Lower leg skin (tissue), 4 donors: ENCODE measurements around the gene IRAK1. TPM values are rescaled to one million over a fixed set of nuclear protein-coding genes. Genes with fewer than 3 reads are reported as not detected.

Experiments
- DNase-seq, 2 donors: peaks; one replicate each; pipeline ENCODE4 v3.0.0-alpha.2; 2019; ENCODE audit warnings: low spot score in 2 of 2
- H3K4me3 ChIP-seq: fragments of 200-600 bp; sonication (generic); 2 replicates; pipeline ENCODE4 v1.5.1; 2017; ENCODE audit warnings: mild to moderate bottlenecking, low read depth; ENCODE audit not compliant: poor library complexity, severe bottlenecking
- POLR2A ChIP-seq, 2 donors: fragments of 450-650 bp; IDR thresholded peaks; one replicate each; pipeline ENCODE4 v1.6.1; 2016 to 2017; ENCODE audit warnings: antibody characterized with exemption in 2 of 2, mild to moderate bottlenecking in 1 of 2, moderate library complexity in 1 of 2
- WGBS, 2 donors: methylation state at CpG; one replicate each; pipeline ENCODE4 v1.1.5; 2018; 5-methylcytosine and 5-hydroxymethylcytosine counted together
- intact Hi-C: fragments of 100-400 bp; cut with DNase I; formaldehyde crosslinking; loops from one replicate; pipeline ENCODE4 v1.15.0; 2023; ENCODE audit warnings: low total_unique reads
- total RNA-seq, 4 donors: library from RNA; depleted of rRNA; stranded (reverse); fragments of >200 nt; gene quantifications; one replicate each; pipeline ENCODE4 v1.1.0, GENCODE V29; 2016
- TF ChIP-seq, protein P1 (sequence below), 3 donors: fragments of 450-650 bp; IDR thresholded peaks; one replicate each; pipeline ENCODE4 v1.5.1; 2016; ENCODE audit warnings: antibody characterized with exemption in 3 of 3, mild to moderate bottlenecking in 3 of 3, moderate library complexity in 2 of 3

The IRAK1 gene
- total RNA-seq, 4 donors from 2014 or later: 57.5 to 67.4 (median 60.6) TPM

DNA sequence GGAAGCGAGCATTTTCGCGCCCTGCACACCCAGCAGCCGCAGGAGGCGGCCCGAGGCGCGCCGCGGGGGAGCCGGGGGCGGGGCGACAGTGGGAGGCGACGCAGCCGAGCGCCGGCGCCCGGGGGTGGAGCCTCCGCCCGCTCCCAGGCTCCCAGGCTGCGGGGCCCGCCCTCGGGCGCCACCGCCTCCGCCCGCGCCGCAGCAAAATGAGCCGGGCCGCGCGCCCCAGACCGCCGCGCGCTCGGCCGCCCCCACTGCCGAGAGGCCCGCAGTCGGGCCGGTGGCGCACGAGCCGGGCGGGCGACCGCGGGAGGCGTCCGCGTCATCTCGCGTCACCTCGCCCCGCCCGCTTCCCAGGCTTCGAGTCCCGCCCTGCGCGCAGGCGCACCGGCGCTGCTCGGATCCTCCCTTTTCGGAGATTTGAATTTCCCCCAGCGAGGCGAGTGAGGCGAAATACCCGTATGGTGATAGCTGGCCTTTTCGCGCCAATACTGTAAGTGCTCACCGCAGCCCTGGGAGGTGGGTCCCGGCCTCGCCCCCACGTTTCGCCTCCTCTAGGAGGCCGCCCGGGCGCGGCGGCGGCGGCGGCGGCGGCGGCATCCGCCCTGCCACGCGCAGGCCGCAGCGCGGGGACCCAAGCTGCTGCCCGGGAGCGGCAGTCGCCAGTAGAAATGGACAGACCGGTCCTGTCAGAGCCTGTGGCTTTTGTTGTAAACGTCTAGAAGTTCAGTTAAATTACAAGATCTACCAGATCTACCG, 47.2 kb downstream of the IRAK1 start, which contains the start of gene TMEM187:
Gene TMEM187 (plus strand): TSS at position 387 of the 759 bp plus-strand sequence. CDS start 9,309 bp downstream, outside the sequence.
- TF ChIP-seq POLR2A (IDR thresholded peaks at IDR 0.05): no peak
- TF ChIP-seq, protein P1, sequence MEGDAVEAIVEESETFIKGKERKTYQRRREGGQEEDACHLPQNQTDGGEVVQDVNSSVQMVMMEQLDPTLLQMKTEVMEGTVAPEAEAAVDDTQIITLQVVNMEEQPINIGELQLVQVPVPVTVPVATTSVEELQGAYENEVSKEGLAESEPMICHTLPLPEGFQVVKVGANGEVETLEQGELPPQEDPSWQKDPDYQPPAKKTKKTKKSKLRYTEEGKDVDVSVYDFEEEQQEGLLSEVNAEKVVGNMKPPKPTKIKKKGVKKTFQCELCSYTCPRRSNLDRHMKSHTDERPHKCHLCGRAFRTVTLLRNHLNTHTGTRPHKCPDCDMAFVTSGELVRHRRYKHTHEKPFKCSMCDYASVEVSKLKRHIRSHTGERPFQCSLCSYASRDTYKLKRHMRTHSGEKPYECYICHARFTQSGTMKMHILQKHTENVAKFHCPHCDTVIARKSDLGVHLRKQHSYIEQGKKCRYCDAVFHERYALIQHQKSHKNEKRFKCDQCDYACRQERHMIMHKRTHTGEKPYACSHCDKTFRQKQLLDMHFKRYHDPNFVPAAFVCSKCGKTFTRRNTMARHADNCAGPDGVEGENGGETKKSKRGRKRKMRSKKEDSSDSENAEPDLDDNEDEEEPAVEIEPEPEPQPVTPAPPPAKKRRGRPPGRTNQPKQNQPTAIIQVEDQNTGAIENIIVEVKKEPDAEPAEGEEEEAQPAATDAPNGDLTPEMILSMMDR (IDR thresholded peaks at IDR 0.05): no peak
- whole genome bisulfite sequencing, 2 donors: 0 to 18% methylated on average over 1 to 72 of the region's 103 CpGs
- H3K4me3 ChIP-seq: peak within 1 kb of the TSS; percentile 59
- intact Hi-C loops: no loop called here
- DNase-seq: peak; percentile 74 to 97

DNA sequence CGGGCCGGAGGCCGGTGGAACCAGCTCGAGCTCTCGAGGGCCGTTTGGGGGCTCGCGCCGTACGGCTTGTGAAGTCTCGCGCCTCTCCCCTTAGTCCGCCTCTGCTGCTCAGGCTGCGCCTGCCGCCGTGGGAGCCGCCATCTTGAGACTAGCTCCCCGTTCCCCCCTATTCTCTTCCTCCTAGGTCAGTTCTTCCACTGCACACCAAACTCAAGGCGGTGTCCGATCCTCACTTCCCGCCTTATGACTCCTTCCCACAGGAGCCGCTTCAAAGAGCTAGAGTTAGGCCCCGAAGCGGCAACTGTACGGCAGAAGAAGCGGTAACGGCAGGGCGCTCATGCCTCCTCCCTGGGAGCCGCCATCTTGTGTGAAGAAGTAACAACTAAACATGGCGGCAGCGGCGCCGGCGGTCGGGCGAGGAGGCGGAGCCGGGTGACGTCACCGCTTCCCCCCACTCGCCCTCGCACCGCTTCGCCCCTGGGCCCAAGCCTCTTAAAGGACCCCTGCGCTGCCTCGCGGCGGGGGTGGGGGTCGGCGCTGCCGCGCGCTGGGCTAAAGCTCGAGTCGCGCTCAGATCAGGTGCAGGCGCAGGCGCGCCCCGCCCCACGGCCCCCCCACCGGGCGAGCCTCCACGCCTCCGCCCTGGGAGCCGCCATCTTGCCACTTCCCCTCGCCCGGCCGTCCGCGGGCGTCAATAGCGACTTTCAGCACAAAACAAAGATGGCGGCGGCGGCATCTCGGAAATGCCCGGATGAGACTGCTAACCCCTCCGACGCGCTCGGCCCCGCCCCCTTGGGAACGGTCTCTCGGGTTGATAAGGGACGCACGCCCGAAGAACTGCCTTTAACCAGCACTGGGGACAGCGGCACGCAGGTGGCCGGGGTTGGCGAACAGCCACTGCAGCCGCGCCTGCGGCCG, 48.0 kb downstream of the IRAK1 start, which contains the start of gene HCFC1:
Gene HCFC1 (minus strand): TSS at position 369 of the 918 bp plus-strand sequence. CDS start 978 bp downstream, outside the sequence.
- DNase-seq: peak; percentile 89 to 98
- TF ChIP-seq, protein P1 (IDR thresholded peaks at IDR 0.05): no peak
- no peak for TF ChIP-seq POLR2A (IDR thresholded peaks at IDR 0.05)
- 1 to 30% methylated on average over 15 to 44 of the region's 96 CpGs for WGBS, 2 donors
- intact Hi-C loops: no loop called here
- H3K4me3 ChIP-seq: peak within 1 kb of the TSS; percentile 59

DNA sequence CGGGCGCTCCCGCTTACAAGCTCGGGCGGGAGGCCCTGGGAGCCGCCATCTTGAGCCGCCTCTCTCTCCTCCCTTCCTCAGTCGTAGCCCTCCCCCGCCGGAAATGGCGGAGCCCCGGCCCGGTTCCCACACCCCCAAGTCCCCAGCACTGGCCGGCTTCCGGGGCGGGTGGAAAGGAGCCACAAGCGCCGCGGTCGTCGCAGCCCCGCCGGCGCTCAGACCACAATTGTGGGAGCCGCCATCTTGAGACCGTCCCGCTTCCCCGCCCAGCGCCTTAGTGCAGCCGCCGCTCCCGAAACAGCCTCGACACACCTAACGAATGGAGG, 48.6 kb downstream of the IRAK1 start:
- intact Hi-C loops: no loop called here
- TF ChIP-seq POLR2A (IDR thresholded peaks at IDR 0.05): no peak
- TF ChIP-seq, protein P1 (IDR thresholded peaks at IDR 0.05): no peak
- peak; percentile 85 to 98 for DNase-seq
- WGBS, 2 donors: 8% methylated on average over 33 of the region's 34 CpGs; no CpG with 5 or more reads in 1 of the 2 donors
- H3K4me3 ChIP-seq: peak overlapping the region; percentile 59

DNA sequence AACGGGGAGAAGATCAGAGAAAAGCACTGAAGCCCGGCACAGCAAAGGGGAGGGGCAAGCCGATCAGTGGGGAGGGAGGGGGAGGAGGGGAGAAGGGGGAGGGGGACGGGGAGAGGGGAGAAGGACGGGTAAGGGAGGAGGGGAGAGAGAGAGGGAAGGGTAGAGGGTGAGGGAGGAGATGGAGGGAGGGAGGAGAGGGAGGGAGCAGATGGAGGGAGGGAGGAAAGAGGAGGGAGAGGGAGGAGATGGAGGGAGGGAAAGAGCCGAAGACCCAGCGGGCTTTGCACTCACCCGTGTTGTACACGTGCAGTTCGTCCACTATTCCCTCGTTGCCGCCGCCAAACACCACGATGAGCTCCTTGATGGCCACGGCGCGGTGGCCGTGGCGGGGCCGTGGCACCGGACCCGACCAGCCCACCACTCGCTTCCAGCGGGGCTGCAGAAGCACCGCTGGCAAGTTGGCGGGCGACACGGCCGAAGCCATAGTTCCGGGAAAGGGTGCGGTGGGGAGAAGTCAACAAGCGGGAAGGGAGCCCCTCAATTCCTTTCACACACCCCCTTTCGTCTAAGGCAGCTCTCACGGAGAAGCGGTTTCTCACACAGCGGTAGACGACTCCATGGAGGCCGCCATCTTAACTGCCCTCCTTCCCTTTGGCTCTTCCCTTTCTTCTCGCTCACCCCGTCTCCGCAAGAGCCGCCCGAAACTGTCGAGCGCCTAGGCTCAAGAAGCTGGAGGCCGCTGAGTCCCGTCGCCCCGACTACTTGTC, 49.2 kb downstream of the IRAK1 start:
- intact Hi-C loops: no loop called here
- peak overlapping the region; percentile 59 for H3K4me3 ChIP-seq
- DNase-seq: no peak
- TF ChIP-seq POLR2A (IDR thresholded peaks at IDR 0.05): no peak
- TF ChIP-seq, protein P1 (IDR thresholded peaks at IDR 0.05): no peak
- 0 to 22% methylated on average over 13 to 42 of the region's 49 CpGs for WGBS, 2 donors

DNA sequence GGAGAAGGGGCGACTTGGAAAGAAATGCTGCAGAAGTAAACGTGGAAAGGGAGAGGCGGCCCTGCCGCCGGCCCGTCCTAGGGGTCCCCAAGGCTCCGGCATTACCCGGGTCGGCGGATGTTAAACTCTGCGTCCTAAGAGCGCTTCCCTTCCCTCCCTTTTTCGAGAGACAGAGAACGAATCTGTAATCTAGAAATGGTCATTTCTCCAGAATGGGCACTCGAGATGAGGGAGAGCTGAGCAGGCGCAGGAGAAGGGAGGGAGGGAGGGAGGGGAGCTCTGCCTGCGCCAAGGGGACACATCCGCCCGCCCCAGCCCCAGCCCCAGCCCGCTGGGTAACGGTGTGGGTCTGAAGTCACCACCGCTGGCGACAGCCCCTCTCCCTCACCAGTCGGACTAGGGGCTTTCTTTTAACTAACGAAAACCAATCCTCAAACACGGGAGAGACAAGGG, 49.8 kb downstream of the IRAK1 start:
- peak in 1 of 2 donors; percentile 88 for DNase-seq
- TF ChIP-seq POLR2A (IDR thresholded peaks at IDR 0.05): no peak
- TF ChIP-seq, protein P1 (IDR thresholded peaks at IDR 0.05): no peak
- H3K4me3 ChIP-seq: no peak overlapping the region
- intact Hi-C loops: no loop called here
- 1 to 22% methylated on average over 18 to 25 of the region's 26 CpGs for WGBS, 2 donors
